Heart right ventricle (tissue), 16 donors: ENCODE results near the gene PCSK5. TPM values are rescaled to one million over a fixed set of nuclear protein-coding genes. Genes with fewer than 3 reads are reported as not detected.

ENCODE experiments used
- ATAC-seq, 8 donors: fragments of 200-7000 bp; cut with Tn5 transposase; one replicate each; pipeline ENCODE4 v1.9.1; 2020; ENCODE audit warnings: mild to moderate bottlenecking in 8 of 8, moderate library complexity in 8 of 8, moderate number of reproducible peaks in 1 of 8
- DNase-seq, 2 donors: peaks; one replicate each; pipeline ENCODE4 v3.0.0-alpha.2; 2020
- H3K27ac ChIP-seq, 10 donors: fragments of 200-600 bp; sonication (generic) in 2 of 10; one replicate each; pipeline versions ENCODE4 v1.5.0 to v1.8.0; 2020 to 2022; ENCODE audit warnings: mild to moderate bottlenecking in 3 of 10
- H3K27me3 ChIP-seq, 7 donors: fragments of 200-600 bp; one replicate each; pipeline ENCODE4 v1.8.0; 2021 to 2022; ENCODE audit warnings: mild to moderate bottlenecking in 2 of 7
- H3K36me3 ChIP-seq, 9 donors: fragments of 200-600 bp; sonication (generic) in 1 of 9; one replicate each; pipeline versions ENCODE4 v1.5.0 to v1.8.0; 2020 to 2022; ENCODE audit warnings: mild to moderate bottlenecking in 2 of 9
- H3K4me1 ChIP-seq, 9 donors: fragments of 200-600 bp; sonication (generic) in 1 of 9; one replicate each; pipeline versions ENCODE4 v1.5.0 to v1.8.0; 2020 to 2022; ENCODE audit warnings: mild to moderate bottlenecking in 4 of 9
- H3K4me3 ChIP-seq, 10 donors: fragments of 200-600 bp; sonication (generic) in 2 of 10; one replicate each; pipeline versions ENCODE4 v1.5.0 to v1.8.0; 2020 to 2022; ENCODE audit warnings: mild to moderate bottlenecking in 7 of 10, moderate library complexity in 2 of 10
- H3K9me3 ChIP-seq, 11 donors: fragments of 200-600 bp in 10 of 11; sonication (generic) in 2 of 11; one replicate each; pipeline versions ENCODE4 v1.5.0 to v1.8.0; 2013 to 2022; ENCODE audit warnings: mild to moderate bottlenecking in 2 of 11, control low read depth in 1 of 11, moderate library complexity in 1 of 11
- CTCF ChIP-seq, 9 donors: fragments of 200-600 bp; sonication (generic) in 2 of 9; IDR thresholded peaks; one replicate each; pipeline versions ENCODE4 v1.5.0 to v1.8.0; 2021 to 2022; ENCODE audit warnings: antibody characterized with exemption in 9 of 9, mild to moderate bottlenecking in 5 of 9, moderate library complexity in 1 of 9
- WGBS, 2 donors: extraction: QIAGEN DNeasy Blood & Tissue Kit; methylation state at CpG; one replicate each; pipeline ENCODE4 v1.1.7; 2013; ENCODE audit warnings: inconsistent platforms in 1 of 2; 5-methylcytosine and 5-hydroxymethylcytosine counted together
- intact Hi-C, 10 donors: fragments of 100-400 bp; cut with DNase I; formaldehyde crosslinking; loops; one replicate each; pipeline versions ENCODE4 v1.11.1 to v1.14.2; 2022
- polyA plus RNA-seq, 2 donors: library from polyadenylated mRNA; stranded (reverse); fragments of 200-250 nt; gene quantifications; one replicate each; pipeline ENCODE4 v1.2.3, GENCODE V29; 2013
- total RNA-seq, 10 donors: library from RNA; stranded (reverse); fragmentation: NEBNext Ultra II Directional in 3 of 10; extraction: Animal tissue kit (Norgen Biotek cat#: 25700) in 3 of 10; gene quantifications; one replicate each; pipeline versions ENCODE4 v1.2.1 to v1.2.4, GENCODE V29; 2021 to 2023
- donor health status: Arrhythmogenic right ventricular cardiomyopathy.
- donor health status: ischemic (EF 13 %, LVEDD 7.1; RV severe dilation, severe dysfunction).
- donor health status: healthy with polysubstance abuse.
- donor health status: DM: no; HTN: yes; CAD: no.
- donor health status: DM: no; HTN: no; CAD: no.
- donor health status: ischemic (EF 25% LVEDD 6.9; RV normal size, moderate dysfunction).
- donor health status: ischemic (EF 25% LVEDD 5.7; RV mildly dilated, moderate dysfunction).
- donor health status: healthy.
- donor health status: DM: yes; HTN: yes; CAD: no.
- donor health status: Ischemic cardiomyopathy.
- donor health status: ischemic (EF 35%, LVEDD 5.7; RV mildly dilated, moderate dysfunction).
- donor health status: nonischemic (EF 11% LVEDD 7.7; RV severe dilation, severe dysfunction).
- donor health status: DM: yes; HTN: yes; CAD: no.
- donor health status: PGD.
- donor health status: ischemic (EF 29% LVEDD 5.4; RV normal size, mild dysfunction).
- donor health status: nonischemic (EF 23%, LVEDD 6.1; RV moderate dilation, normal function).

PCSK5 gene
- total and polyA plus RNA-seq, 12 donors, result 1.8 to 8.3 (median 5.7) TPM

GRCh38 chr9:75956161-75956560 lies 65.7 kb downstream of the PCSK5 start:
- no peaks in the 10 kb centered on the region for H3K27me3 ChIP-seq
- no peak for ATAC-seq

GRCh38 chr9:75957116-75957515 lies 66.6 kb downstream of the PCSK5 start:
- Histone ChIP-seq H3K4me1 (peaks cover 0 to 6% (median 3%) of the 10 kb centered on the region in 9 donors), H3K4me3 (no peak overlapping the region), H3K9me3 (no peaks in the 10 kb centered on the region), H3K27ac (no peak overlapping the region), H3K36me3 (no peaks in the 10 kb centered on the region), H3K27me3 (no peaks in the 10 kb centered on the region)
- 96 to 97% methylated on average over 3 of the region's 3 CpGs for WGBS, 2 donors
- intact Hi-C loops, result loop anchor here in 1 of 10 donors (10.0 kb wide), 1 partner anchor 62 kb away; the partner anchor contains the start of gene PCSK5
- DNase-seq (no peak), ATAC-seq (no peak)
- no peak for TF ChIP-seq CTCF (IDR thresholded peaks at IDR 0.05)

More at GRCh38 chr9:75956161-75956560, 65.7 kb downstream of the PCSK5 start:
- Histone ChIP-seq H3K9me3 (no peaks in the 10 kb centered on the region), H3K27ac (no peak overlapping the region), H3K4me3 (no peak overlapping the region), H3K4me1 (peaks cover 0 to 5% (median 0%) of the 10 kb centered on the region in 9 donors), H3K36me3 (peaks cover 0 to 1% (median 0%) of the 10 kb centered on the region in 9 donors)
- no peak for DNase-seq
- no peak for TF ChIP-seq CTCF (IDR thresholded peaks at IDR 0.05)
- intact Hi-C loops, result loop anchor here in 1 of 10 donors (10.0 kb wide), 1 partner anchor 61 kb away; the partner anchor contains the start of gene PCSK5
- WGBS, 2 donors, result 96 to 97% methylated on average over 1 of the region's 1 CpG

- intact Hi-C loops, result loop anchor here in 1 of 10 donors (10.0 kb wide), 1 partner anchor 63 kb away; the partner anchor contains the start of gene PCSK5
- H3K4me3 ChIP-seq, result no peak overlapping the region
- ATAC-seq, result no peak
- no peak for DNase-seq
- H3K9me3 ChIP-seq, result no peaks in the 10 kb centered on the region
- H3K27ac ChIP-seq, result no peak overlapping the region
- no peaks in the 10 kb centered on the region for H3K27me3 ChIP-seq
- H3K4me1 ChIP-seq, result peaks cover 0 to 18% (median 4%) of the 10 kb centered on the region in 9 donors
- 87 to 88% methylated on average over 3 of the region's 3 CpGs for whole genome bisulfite sequencing, 2 donors
- no peak for TF ChIP-seq CTCF (IDR thresholded peaks at IDR 0.05)
- no peaks in the 10 kb centered on the region for H3K36me3 ChIP-seq
These were observed 67.8 kb downstream of the PCSK5 start for GRCh38 chr9:75958226-75958625.

- DNase-seq (no peak), ATAC-seq (peak in 2 of 8 donors; percentile 22 to 30)
- Histone ChIP-seq H3K9me3 (no peaks in the 10 kb centered on the region), H3K27ac (no peak overlapping the region), H3K36me3 (no peaks in the 10 kb centered on the region), H3K27me3 (no peaks in the 10 kb centered on the region), H3K4me3 (no peak overlapping the region), H3K4me1 (peaks cover 0 to 31% (median 15%) of the 10 kb centered on the region in 9 donors)
- intact Hi-C loops, result loop anchor here in 1 of 10 donors (10.0 kb wide), 1 partner anchor 56 kb away; no protein-coding TSS in a partner anchor
- WGBS, 2 donors, result 51% methylated on average over 6 of the region's 6 CpGs
- no peak for TF ChIP-seq CTCF (IDR thresholded peaks at IDR 0.05)
These were observed 70.1 kb downstream of the PCSK5 start for GRCh38 chr9:75960551-75960950.
